Keratinocyte (primary cell): ENCODE measurements around the gene TBC1D2. TPM values are rescaled to one million over a fixed set of nuclear protein-coding genes. Genes with fewer than 3 reads are reported as not detected.

ENCODE experiments used
- DNase-seq: peaks from one replicate; pipeline ENCODE4 v3.0.0-alpha.2; 2011; ENCODE audit warnings: low read depth, missing footprints, low spot score
- FAIRE-seq: peaks from 2 replicates; lab custom pipeline; 2011; peaks lifted over from hg19 to GRCh38; lab: Jason Lieb, UNC
- H2AFZ ChIP-seq: 2 replicates; pipeline ENCODE4 v1.6.0; 2012; ENCODE audit warnings: low read length, control low read depth, inconsistent platforms; ENCODE audit not compliant: control insufficient read depth
- H3K27ac ChIP-seq: 2 replicates; pipeline ENCODE4 v1.5.1; 2011; ENCODE audit warnings: low read length; ENCODE audit not compliant: control insufficient read depth, insufficient read depth
- H3K27me3 ChIP-seq: 3 replicates; pipeline ENCODE4 v1.6.0; 2011; ENCODE audit warnings: low read length; ENCODE audit not compliant: control insufficient read depth, insufficient read depth; ENCODE audit errors: extremely low read depth
- H3K36me3 ChIP-seq, 2 experiments: 2 replicates in 1 of 2; 3 replicates in 1 of 2; pipeline ENCODE4 v1.5.1; 2011; ENCODE audit warnings: low read length in 2 of 2, mild to moderate bottlenecking in 1 of 2; ENCODE audit not compliant: control insufficient read depth in 2 of 2, insufficient read depth in 2 of 2; ENCODE audit errors: extremely low read depth in 1 of 2
- H3K4me1 ChIP-seq: 3 replicates; pipeline ENCODE4 v1.5.1; 2011; ENCODE audit warnings: low read length; ENCODE audit not compliant: control insufficient read depth, insufficient read depth; ENCODE audit errors: extremely low read depth
- H3K4me2 ChIP-seq: 3 replicates; pipeline ENCODE4 v1.6.0; 2011; ENCODE audit warnings: low read depth, low read length; ENCODE audit not compliant: control insufficient read depth, insufficient read depth; ENCODE audit errors: extremely low read depth
- H3K4me3 ChIP-seq, 3 experiments: fragments of 200-600 bp in 1 of 3; sonication (generic) in 1 of 3; 2 replicates in 2 of 3; 3 replicates in 1 of 3; pipeline ENCODE4 v1.5.1; 2011 to 2016; ENCODE audit warnings: low read length in 3 of 3, mild to moderate bottlenecking in 3 of 3, control low read depth in 2 of 3, inconsistent platforms in 1 of 3, low read depth in 1 of 3, mixed read lengths in 1 of 3, mixed run types in 1 of 3, moderate library complexity in 1 of 3; ENCODE audit not compliant: control insufficient read depth in 2 of 3, insufficient read depth in 2 of 3; ENCODE audit errors: extremely low read depth in 1 of 3
- H3K79me2 ChIP-seq: 2 replicates; pipeline ENCODE4 v1.6.0; 2012; ENCODE audit warnings: low read length; ENCODE audit not compliant: control insufficient read depth, insufficient read depth
- H3K9ac ChIP-seq: 3 replicates; pipeline ENCODE4 v1.6.0; 2011; ENCODE audit warnings: low read length; ENCODE audit not compliant: control insufficient read depth, insufficient read depth; ENCODE audit errors: extremely low read depth
- H3K9me1 ChIP-seq: 3 replicates; pipeline ENCODE4 v1.6.0; 2011; ENCODE audit warnings: low read length; ENCODE audit not compliant: control insufficient read depth, insufficient read depth; ENCODE audit errors: extremely low read depth
- H3K9me3 ChIP-seq: 2 replicates; pipeline ENCODE4 v1.5.1; 2012; ENCODE audit warnings: low read depth, low read length; ENCODE audit not compliant: control insufficient read depth
- H4K20me1 ChIP-seq: 3 replicates; pipeline ENCODE4 v1.6.0; 2011; ENCODE audit warnings: low read length; ENCODE audit not compliant: control insufficient read depth, insufficient read depth; ENCODE audit errors: extremely low read depth
- EZH2 ChIP-seq: IDR thresholded peaks from one replicate; pipeline ENCODE4 v1.6.1; 2012; ENCODE audit warnings: inconsistent platforms, mild to moderate bottlenecking, low read length, moderate library complexity
- dilution Hi-C: fragments of 300-500 bp; cut with MboI; formaldehyde crosslinking; loops from one replicate; pipeline ENCODE4 v1.7.0; 2020; ENCODE audit warnings: low sequenced_read_pairs; ENCODE audit not compliant: extremely low pct_ligation_motif_present
- polyA plus RNA-seq, 5 experiments: library from polyadenylated mRNA; depleted of rRNA in 3 of 5; stranded (reverse) in 3 of 5; stranded (forward) in 1 of 5; unstranded in 1 of 5; fragments of >200 nt; gene quantifications; 1 replicate in 1 of 5; 2 replicates in 3 of 5; 3 replicates in 1 of 5; pipeline versions ENCODE4 v1.2.1 to v1.2.3, GENCODE V29; 2011 to 2012; ENCODE audit warnings: missing spikeins in 2 of 5, low read depth in 1 of 5, low replicate concordance in 1 of 5
- TF ChIP-seq, protein P1 (sequence below), 3 experiments: IDR thresholded peaks in 1 of 3; conservative IDR thresholded peaks in 1 of 3; optimal IDR thresholded peaks in 1 of 3; 2 replicates in 2 of 3; 3 replicates in 1 of 3; pipeline versions ENCODE3 to v1.5.1; 2011; ENCODE audit warnings: low read length in 3 of 3, mild to moderate bottlenecking in 3 of 3, moderate library complexity in 2 of 3, control low read depth in 1 of 3, inconsistent platforms in 1 of 3; ENCODE audit not compliant: insufficient read depth in 2 of 3; ENCODE audit errors: extremely low read depth in 1 of 3

The TBC1D2 gene
- polyA plus RNA-seq, 1 donor (not counting 4 experiments of a cell fraction or from before 2014, with no cell fraction given) = 59.2 TPM

DNA sequence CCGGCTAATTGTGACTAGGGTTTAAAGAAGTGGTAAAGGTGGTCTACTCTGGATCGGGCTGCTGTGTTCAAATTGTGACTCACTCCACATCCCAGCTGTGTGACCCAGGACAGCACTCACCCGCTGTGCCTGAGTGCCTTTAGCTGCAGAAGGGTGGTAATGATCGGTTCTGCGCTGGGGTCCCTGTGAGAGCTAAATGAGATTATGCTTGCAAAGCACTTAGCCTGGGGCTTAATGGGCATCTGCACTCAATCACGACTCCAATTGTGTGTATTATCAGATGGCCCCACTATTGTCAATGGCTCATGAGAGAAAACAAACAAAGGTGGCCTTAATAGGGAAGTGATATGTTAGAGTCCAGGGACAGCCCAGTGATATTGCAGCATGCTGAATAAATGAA, 25.1 kb upstream of the TBC1D2 start:
- H3K79me2 ChIP-seq = no peaks in the 10 kb centered on the region
- no peaks in the 10 kb centered on the region for H3K9me1 ChIP-seq
- no peaks in the 10 kb centered on the region for H3K27me3 ChIP-seq
- no peak for FAIRE-seq
- no peak overlapping the region for H3K4me2 ChIP-seq
- H3K4me3 ChIP-seq = no peak overlapping the region
- H3K9ac ChIP-seq = no peak overlapping the region
- TF ChIP-seq, protein P1, sequence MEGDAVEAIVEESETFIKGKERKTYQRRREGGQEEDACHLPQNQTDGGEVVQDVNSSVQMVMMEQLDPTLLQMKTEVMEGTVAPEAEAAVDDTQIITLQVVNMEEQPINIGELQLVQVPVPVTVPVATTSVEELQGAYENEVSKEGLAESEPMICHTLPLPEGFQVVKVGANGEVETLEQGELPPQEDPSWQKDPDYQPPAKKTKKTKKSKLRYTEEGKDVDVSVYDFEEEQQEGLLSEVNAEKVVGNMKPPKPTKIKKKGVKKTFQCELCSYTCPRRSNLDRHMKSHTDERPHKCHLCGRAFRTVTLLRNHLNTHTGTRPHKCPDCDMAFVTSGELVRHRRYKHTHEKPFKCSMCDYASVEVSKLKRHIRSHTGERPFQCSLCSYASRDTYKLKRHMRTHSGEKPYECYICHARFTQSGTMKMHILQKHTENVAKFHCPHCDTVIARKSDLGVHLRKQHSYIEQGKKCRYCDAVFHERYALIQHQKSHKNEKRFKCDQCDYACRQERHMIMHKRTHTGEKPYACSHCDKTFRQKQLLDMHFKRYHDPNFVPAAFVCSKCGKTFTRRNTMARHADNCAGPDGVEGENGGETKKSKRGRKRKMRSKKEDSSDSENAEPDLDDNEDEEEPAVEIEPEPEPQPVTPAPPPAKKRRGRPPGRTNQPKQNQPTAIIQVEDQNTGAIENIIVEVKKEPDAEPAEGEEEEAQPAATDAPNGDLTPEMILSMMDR (optimal IDR thresholded peaks at IDR 0.05 in 1 of 3, IDR thresholded peaks at IDR 0.05 in 1 of 3, conservative IDR thresholded peaks at IDR 0.05 in 1 of 3; ENCODE audit: extremely low read depth in 1 of 3, insufficient read depth in 2 of 3, low read length in 3 of 3) = no peak
- TF ChIP-seq EZH2 = no peak
- H2AFZ ChIP-seq = no peak overlapping the region
- DNase-seq = no peak
- no peaks in the 10 kb centered on the region for H3K36me3 ChIP-seq
- no peaks in the 10 kb centered on the region for H3K9me3 ChIP-seq
- H3K27ac ChIP-seq = no peak overlapping the region
- no peaks in the 10 kb centered on the region for H3K4me1 ChIP-seq
- H4K20me1 ChIP-seq = no peaks in the 10 kb centered on the region
- dilution Hi-C loops = no loop called here

DNA sequence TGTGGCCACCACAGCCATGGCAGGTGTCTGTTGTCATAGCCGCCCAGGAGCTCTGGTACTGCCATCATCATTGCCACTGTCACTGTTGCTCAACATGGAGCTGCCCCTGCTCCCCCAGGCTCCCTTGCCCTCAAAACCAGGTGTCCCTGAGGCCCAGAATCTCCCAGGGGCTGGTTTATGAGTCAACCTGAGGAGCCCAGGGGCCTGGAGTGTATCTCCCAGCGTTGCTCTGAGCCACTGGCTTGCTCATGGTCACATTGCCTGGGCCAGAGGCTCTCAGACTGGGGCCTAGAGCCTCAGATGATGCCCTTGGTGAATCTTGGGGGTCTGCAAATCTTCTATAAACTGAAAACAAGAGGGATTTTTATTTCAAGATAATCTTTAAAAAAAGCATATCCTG, 24.7 kb upstream of the TBC1D2 start:
- no peaks in the 10 kb centered on the region for H3K9me3 ChIP-seq
- H3K9ac ChIP-seq = no peak overlapping the region
- no peak overlapping the region for H2AFZ ChIP-seq
- H3K27me3 ChIP-seq = no peaks in the 10 kb centered on the region
- H3K9me1 ChIP-seq = no peaks in the 10 kb centered on the region
- no peak overlapping the region for H3K4me2 ChIP-seq
- no peak overlapping the region for H3K27ac ChIP-seq
- DNase-seq = no peak
- dilution Hi-C loops = no loop called here
- H3K36me3 ChIP-seq = no peaks in the 10 kb centered on the region
- H3K79me2 ChIP-seq = no peaks in the 10 kb centered on the region
- no peak for FAIRE-seq
- no peak for TF ChIP-seq EZH2
- TF ChIP-seq, protein P1 (optimal IDR thresholded peaks at IDR 0.05 in 1 of 3, IDR thresholded peaks at IDR 0.05 in 1 of 3, conservative IDR thresholded peaks at IDR 0.05 in 1 of 3; ENCODE audit: extremely low read depth in 1 of 3, insufficient read depth in 2 of 3, low read length in 3 of 3) = no peak
- H3K4me3 ChIP-seq = no peak overlapping the region
- no peaks in the 10 kb centered on the region for H3K4me1 ChIP-seq
- H4K20me1 ChIP-seq = no peaks in the 10 kb centered on the region
